GM12875 (cell line): ENCODE results near the gene TBX2.

ENCODE experiments used
- H3K4me3 ChIP-seq: one replicate; pipeline ENCODE4 v1.5.1; 2011; ENCODE audit warnings: low read depth, low read length, control low read depth
- TF ChIP-seq, protein P1 (sequence below): IDR thresholded peaks from 2 replicates; pipeline ENCODE4 v1.5.1; 2011; ENCODE audit warnings: low read depth, mild to moderate bottlenecking, control low read depth, inconsistent platforms, low read length, moderate library complexity, borderline replicate concordance; ENCODE audit not compliant: insufficient read depth

The TBX2 gene

DNA sequence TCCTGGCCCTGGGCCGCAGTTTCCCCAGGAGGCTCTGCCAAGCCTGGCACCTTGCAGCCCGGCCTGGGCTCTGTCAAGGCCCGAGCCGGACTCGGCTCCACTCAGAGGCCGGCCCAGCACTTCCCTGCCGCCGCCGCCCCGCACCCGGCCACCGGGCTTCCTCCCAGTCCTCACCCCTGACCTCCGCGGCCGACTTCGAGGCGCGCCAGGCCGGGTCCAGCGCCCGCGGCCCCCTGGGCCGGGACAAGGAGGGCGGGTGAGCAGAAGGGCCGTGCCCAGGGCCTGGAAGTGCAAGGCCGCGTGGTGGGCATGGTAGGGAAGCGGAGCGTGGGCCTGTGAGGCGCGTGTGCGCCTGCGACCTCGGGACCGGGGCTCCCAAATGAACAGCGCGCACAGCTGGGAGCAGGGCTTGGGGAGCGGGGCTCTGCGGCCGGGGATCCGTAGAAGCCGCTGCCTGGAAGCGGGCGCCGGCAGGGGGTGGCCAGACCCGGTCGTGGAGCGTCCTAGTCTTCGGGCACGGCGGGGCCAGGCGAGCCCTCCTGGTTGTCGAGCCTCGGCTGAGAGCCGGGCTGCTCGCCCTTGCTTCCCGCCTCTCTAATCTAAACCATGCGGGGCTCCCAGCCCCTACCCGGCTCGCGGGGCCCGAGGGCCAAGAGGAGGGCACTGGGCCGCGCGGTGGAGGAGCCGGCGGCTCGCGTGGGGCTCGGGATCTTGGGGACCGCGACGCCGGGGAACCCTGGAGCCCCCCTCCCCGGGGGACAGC, 52.1 kb downstream of the TBX2 start:
- H3K4me3 ChIP-seq, result no peak overlapping the region
- TF ChIP-seq, protein P1, sequence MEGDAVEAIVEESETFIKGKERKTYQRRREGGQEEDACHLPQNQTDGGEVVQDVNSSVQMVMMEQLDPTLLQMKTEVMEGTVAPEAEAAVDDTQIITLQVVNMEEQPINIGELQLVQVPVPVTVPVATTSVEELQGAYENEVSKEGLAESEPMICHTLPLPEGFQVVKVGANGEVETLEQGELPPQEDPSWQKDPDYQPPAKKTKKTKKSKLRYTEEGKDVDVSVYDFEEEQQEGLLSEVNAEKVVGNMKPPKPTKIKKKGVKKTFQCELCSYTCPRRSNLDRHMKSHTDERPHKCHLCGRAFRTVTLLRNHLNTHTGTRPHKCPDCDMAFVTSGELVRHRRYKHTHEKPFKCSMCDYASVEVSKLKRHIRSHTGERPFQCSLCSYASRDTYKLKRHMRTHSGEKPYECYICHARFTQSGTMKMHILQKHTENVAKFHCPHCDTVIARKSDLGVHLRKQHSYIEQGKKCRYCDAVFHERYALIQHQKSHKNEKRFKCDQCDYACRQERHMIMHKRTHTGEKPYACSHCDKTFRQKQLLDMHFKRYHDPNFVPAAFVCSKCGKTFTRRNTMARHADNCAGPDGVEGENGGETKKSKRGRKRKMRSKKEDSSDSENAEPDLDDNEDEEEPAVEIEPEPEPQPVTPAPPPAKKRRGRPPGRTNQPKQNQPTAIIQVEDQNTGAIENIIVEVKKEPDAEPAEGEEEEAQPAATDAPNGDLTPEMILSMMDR, result no peak

DNA sequence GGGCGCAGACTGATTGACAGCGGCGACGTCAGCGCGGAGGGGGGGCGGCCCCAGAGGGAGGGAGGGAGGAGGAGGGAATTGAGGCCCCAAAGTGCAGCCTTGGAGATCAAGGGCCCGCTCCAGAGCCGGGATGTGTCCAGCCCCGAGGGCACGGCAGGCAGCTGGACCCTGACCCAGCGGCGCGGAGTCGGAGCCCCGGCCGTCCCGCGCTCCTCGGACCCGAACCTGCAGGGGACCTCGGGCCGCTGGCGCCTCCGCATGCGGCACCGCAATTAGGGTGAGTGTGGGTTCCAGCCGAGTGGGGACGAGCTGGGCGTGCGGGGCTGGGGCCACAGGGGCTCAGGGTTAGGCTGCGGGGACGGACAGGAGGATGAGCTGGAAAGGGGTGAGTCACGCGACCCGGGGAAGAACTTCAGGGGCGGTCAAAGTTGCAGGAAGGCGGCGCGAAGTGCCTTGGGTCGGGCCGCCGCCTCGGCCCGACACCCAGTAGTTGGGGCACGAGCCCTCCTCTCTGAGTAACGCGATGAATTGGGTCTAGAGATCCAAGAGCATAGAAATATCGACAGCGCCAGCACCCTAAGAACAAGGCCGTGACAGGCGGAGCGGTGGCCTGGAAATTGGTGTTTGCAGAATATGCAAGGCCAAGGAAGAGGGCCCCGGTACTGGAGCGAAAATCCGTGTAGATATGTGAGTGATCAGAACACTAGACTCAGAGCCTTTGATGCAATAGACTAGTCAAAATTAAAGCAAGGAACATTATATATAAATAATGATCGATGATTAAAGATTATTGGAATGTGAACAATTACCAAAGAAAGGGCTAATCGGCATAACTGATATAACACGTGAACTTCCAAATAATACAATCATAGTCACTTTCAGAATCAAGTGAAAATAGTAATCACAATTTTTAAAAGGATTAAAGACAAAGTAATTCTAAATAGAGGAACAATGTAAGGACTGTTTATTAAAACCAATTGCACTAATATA, 53.0 kb downstream of the TBX2 start, which contains the start of gene TBX4:
Gene TBX4, plus strand, starts transcription at position 122 of the 990 bp plus-strand sequence. CDS start 4,069 bp downstream, outside the sequence.
- H3K4me3 ChIP-seq, result no peak within 1 kb of the TSS
- TF ChIP-seq, protein P1, result no peak

DNA sequence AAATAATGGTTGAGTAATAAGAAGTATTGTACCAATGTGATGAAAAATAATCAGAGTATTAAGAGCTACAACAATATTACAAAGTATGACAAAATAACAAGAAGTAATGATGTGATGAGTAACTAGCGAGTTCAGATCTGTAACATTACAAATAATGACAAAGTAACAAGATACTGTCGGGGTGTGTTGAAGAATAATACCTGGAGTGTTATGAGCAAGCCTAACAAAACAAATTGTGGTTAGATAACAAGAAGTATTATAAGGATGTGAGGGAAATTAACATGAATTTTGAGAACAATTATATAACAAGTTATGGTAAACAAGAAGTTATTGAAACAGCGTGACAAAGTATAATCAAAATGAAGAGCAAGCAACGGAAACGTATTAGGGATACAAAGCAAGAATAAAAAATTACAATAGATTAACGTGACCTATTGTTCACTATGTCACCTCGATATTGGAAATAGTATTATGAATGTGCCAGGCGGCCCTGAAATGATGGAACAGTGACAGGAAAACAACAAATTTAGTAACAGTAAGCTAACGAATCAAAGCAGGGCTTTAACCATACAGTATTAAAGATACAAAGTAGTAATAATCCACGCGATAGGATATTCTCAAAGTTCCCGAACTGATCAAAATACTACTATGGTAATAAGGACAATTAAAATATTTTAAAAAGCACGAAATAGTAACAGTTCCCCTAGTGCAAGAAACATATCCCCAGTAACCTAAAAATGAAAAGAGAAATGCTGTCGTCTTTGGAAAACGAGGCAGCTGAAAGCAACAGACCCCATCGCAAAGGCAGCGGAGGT, 54.1 kb downstream of the TBX2 start:
- no peak overlapping the region for H3K4me3 ChIP-seq
- TF ChIP-seq, protein P1, result no peak

DNA sequence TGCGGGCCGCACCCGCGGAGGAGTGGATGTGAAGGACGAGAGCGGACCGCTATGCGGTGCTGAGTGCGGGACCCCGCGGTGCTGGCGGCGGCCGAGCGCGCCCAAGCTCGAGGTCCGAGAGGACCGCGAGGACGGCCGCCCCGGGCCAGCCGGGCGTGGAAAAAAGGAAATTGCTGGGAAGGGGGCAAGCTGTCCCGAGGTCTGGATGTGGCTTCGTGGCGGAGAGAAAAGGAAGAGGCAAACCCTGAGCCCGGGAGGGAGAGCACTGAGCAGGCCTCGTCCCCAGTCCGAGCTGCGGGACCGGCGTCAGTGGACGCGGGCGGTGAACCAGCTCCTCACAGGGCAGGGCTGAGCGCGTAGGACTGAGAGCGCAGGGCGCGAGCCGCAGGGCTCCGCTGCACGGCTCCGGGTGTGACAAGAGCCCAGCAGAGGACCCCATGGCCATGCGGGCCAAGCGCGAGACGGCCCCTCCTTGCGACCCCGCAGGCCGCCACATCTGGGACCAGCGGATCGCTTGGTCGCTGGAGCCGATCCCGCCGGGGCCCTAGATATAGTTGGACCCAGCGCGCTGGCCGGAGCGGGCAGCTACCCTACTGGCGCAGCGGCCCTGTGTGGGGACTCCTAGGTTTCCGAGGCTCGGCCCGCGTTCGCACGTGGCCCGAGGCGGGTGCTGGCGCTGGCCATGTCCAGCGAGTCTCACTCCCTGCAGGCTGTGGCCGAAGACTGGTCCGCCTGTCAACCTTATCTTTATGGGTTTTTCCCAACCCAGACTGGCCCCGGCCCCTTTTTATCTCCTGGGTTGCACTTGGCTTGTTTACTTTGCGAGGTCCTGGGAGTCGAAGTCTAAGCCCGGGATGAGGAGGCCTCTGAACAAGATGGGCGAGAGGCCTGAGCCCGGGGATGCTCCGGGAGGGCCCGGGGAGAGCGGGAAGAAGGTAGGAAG, 55.0 kb downstream of the TBX2 start:
- H3K4me3 ChIP-seq, result no peak overlapping the region

DNA sequence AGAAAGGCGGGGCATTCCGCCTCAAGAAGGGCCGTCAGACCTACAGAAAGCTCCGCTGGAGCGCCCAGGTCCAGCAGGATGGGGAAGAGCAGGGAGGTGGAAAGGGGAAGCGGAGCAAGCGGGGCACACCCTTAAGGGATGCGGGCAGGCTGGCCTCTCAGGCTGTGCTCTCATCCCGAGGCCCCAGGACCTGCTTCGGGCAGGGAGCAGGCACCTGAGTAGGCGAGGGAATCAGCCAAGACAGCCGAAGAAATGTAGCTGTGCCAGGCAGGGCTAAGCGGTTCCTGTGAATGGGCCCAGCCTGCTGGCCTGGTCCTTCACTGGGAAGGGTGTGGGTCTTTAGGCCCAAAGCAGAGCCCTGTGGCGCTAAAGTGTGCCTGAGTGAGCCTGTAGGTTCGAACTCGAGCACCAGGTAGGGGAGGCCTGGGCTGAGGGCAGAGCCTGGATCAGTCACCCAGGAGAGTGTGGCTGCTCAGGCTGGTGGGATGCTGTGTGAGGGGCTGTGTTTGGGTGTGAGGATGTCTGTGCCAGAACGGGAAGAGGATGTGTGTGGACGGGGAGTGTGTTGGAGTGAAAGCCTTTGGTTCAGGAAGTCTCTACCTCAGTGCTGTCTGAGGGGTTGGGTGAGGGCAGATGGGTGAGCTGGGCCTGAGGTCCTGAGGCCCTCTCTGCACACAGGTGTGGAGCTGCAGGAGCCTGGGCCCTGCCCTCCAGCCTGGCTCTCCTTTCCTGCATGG, 55.8 kb downstream of the TBX2 start:
- TF ChIP-seq, protein P1, result no peak
- H3K4me3 ChIP-seq, result no peak overlapping the region

More for the DNA sequence above, 55.0 kb downstream of the TBX2 start:
- TF ChIP-seq, protein P1, result no peak
